HEK293 (cell line): Measurements from ENCODE around the gene OLR1.
A peak's percentile ranks its signal among the peaks of the same experiment; 100 is the strongest.

Source experiments
- BCL11B ChIP-seq: fragments of 450-650 bp; formaldehyde crosslinking; IDR thresholded peaks from 2 replicates; pipeline ENCODE4 v1.5.1; 2016; ENCODE audit warnings: low read depth, missing biosample characterization, missing genetic modification characterization
- FEZF1 ChIP-seq: fragments of 450-650 bp; formaldehyde crosslinking; IDR thresholded peaks from 2 replicates; pipeline ENCODE4 v1.5.1; 2016; ENCODE audit warnings: missing biosample characterization, missing genetic modification characterization
- GLIS1 ChIP-seq: fragments of 450-650 bp; formaldehyde crosslinking; IDR thresholded peaks from 2 replicates; pipeline ENCODE4 v1.5.1; 2016; ENCODE audit warnings: missing biosample characterization, missing genetic modification characterization
- HOXA7 ChIP-seq: sonication (generic); formaldehyde crosslinking; IDR thresholded peaks from 2 replicates; pipeline ENCODE4 v1.8.1; 2022; ENCODE audit warnings: missing genetic modification reagents, borderline replicate concordance
- HOXD13 ChIP-seq: sonication (generic); formaldehyde crosslinking; IDR thresholded peaks from 2 replicates; pipeline ENCODE4 v1.8.0; 2022; ENCODE audit warnings: missing genetic modification reagents, borderline replicate concordance
- KLF10 ChIP-seq: fragments of 450-650 bp; IDR thresholded peaks from 2 replicates; pipeline ENCODE4 v1.5.1; 2018; ENCODE audit warnings: missing biosample characterization, mild to moderate bottlenecking, missing genetic modification characterization
- RBAK ChIP-seq: fragments of 450-650 bp; formaldehyde crosslinking; IDR thresholded peaks from 2 replicates; pipeline ENCODE4 v1.5.1; 2016; ENCODE audit warnings: missing biosample characterization, missing genetic modification characterization
- ZBTB17 ChIP-seq: fragments of 450-650 bp; formaldehyde crosslinking; IDR thresholded peaks from 2 replicates; pipeline ENCODE4 v1.5.1; 2016; ENCODE audit warnings: missing biosample characterization, missing genetic modification characterization
- ZBTB21 ChIP-seq: fragments of 450-650 bp; formaldehyde crosslinking; IDR thresholded peaks from 2 replicates; pipeline ENCODE4 v1.5.1; 2017; ENCODE audit warnings: missing biosample characterization, missing genetic modification characterization
- ZFP41 ChIP-seq: fragments of 450-650 bp; formaldehyde crosslinking; IDR thresholded peaks from 2 replicates; pipeline ENCODE4 v1.5.1; 2016; ENCODE audit warnings: missing biosample characterization, missing genetic modification characterization, borderline replicate concordance
- ZNF16 ChIP-seq: fragments of 450-650 bp; formaldehyde crosslinking; IDR thresholded peaks from 2 replicates; pipeline ENCODE4 v1.5.1; 2016; ENCODE audit warnings: low read depth, missing biosample characterization, missing genetic modification characterization
- ZNF19 ChIP-seq: fragments of 450-650 bp; formaldehyde crosslinking; IDR thresholded peaks from 2 replicates; pipeline ENCODE4; 2016; ENCODE audit warnings: missing biosample characterization, missing genetic modification characterization, low read depth
- ZNF2 ChIP-seq: fragments of 450-650 bp; formaldehyde crosslinking; IDR thresholded peaks from 2 replicates; pipeline ENCODE4 v1.5.1; 2016; ENCODE audit warnings: missing biosample characterization, missing genetic modification characterization
- ZNF214 ChIP-seq: fragments of 450-650 bp; formaldehyde crosslinking; IDR thresholded peaks from 2 replicates; pipeline ENCODE4 v1.5.1; 2017; ENCODE audit warnings: missing biosample characterization, mild to moderate bottlenecking, missing genetic modification characterization, borderline replicate concordance
- ZNF239 ChIP-seq: fragments of 450-650 bp; formaldehyde crosslinking; IDR thresholded peaks from 2 replicates; pipeline ENCODE4 v1.5.1; 2016; ENCODE audit warnings: missing biosample characterization, missing genetic modification characterization
- ZNF324 ChIP-seq: fragments of 450-650 bp; formaldehyde crosslinking; IDR thresholded peaks from 2 replicates; pipeline ENCODE4 v1.5.1; 2016; ENCODE audit warnings: missing biosample characterization, missing genetic modification characterization
- ZNF350 ChIP-seq: fragments of 450-650 bp; formaldehyde crosslinking; IDR thresholded peaks from 2 replicates; pipeline ENCODE4 v1.5.0; 2017; ENCODE audit warnings: missing biosample characterization, mild to moderate bottlenecking, missing genetic modification characterization
- ZNF366 ChIP-seq: fragments of 450-650 bp; formaldehyde crosslinking; conservative IDR thresholded peaks from 2 replicates; pipeline ENCODE4 v1.5.1; 2016; ENCODE audit warnings: missing biosample characterization, missing genetic modification characterization
- ZNF391 ChIP-seq: fragments of 450-650 bp; formaldehyde crosslinking; IDR thresholded peaks from 2 replicates; pipeline ENCODE4 v1.5.1; 2016; ENCODE audit warnings: low read depth, missing biosample characterization, missing genetic modification characterization, borderline replicate concordance
- ZNF449 ChIP-seq: fragments of 450-650 bp; formaldehyde crosslinking; IDR thresholded peaks from 2 replicates; pipeline ENCODE4 v1.5.1; 2017; ENCODE audit warnings: missing biosample characterization, mild to moderate bottlenecking, missing genetic modification characterization, moderate library complexity
- ZNF501 ChIP-seq: fragments of 450-650 bp; formaldehyde crosslinking; IDR thresholded peaks from 2 replicates; pipeline ENCODE4 v1.5.1; 2016; ENCODE audit warnings: missing biosample characterization, missing genetic modification characterization
- ZNF548 ChIP-seq: fragments of 450-650 bp; formaldehyde crosslinking; IDR thresholded peaks from 2 replicates; pipeline ENCODE4 v1.5.1; 2016; ENCODE audit warnings: missing biosample characterization, missing genetic modification characterization
- ZNF555 ChIP-seq: fragments of 450-650 bp; formaldehyde crosslinking; conservative IDR thresholded peaks from 2 replicates; pipeline ENCODE4 v1.5.1; 2017; ENCODE audit warnings: missing biosample characterization, mild to moderate bottlenecking, missing genetic modification characterization, inconsistent platforms
- ZNF558 ChIP-seq: fragments of 450-650 bp; formaldehyde crosslinking; IDR thresholded peaks from 2 replicates; pipeline ENCODE4 v1.5.1; 2016; ENCODE audit warnings: missing biosample characterization, missing genetic modification characterization
- ZNF560 ChIP-seq: fragments of 450-650 bp; formaldehyde crosslinking; IDR thresholded peaks from 2 replicates; pipeline ENCODE4 v1.5.1; 2017; ENCODE audit warnings: missing biosample characterization, missing genetic modification characterization, borderline replicate concordance
- ZNF600 ChIP-seq: fragments of 450-650 bp; formaldehyde crosslinking; IDR thresholded peaks from 2 replicates; pipeline ENCODE4 v1.5.1; 2016; ENCODE audit warnings: missing biosample characterization, missing genetic modification characterization
- ZNF677 ChIP-seq: fragments of 450-650 bp; IDR thresholded peaks from 2 replicates; pipeline ENCODE4 v1.5.0; 2018; ENCODE audit warnings: missing biosample characterization, mild to moderate bottlenecking, missing genetic modification characterization, moderate library complexity
- ZNF76 ChIP-seq: fragments of 450-650 bp; formaldehyde crosslinking; IDR thresholded peaks from 2 replicates; pipeline ENCODE4; 2016; ENCODE audit warnings: low read depth, missing biosample characterization, missing genetic modification characterization, borderline replicate concordance
- ZSCAN23 ChIP-seq: fragments of 450-650 bp; formaldehyde crosslinking; IDR thresholded peaks from 2 replicates; pipeline ENCODE4 v1.5.1; 2016; ENCODE audit warnings: missing biosample characterization, missing genetic modification characterization
- TF ChIP-seq, protein P1 (sequence below): fragments of 450-650 bp; formaldehyde crosslinking; IDR thresholded peaks from 2 replicates; pipeline ENCODE4 v1.5.1; 2016; ENCODE audit warnings: missing biosample characterization, missing genetic modification characterization, low read depth
- TF ChIP-seq, protein P2 (sequence below): fragments of 450-650 bp; formaldehyde crosslinking; IDR thresholded peaks from 2 replicates; pipeline ENCODE4 v1.5.1; 2017; ENCODE audit warnings: missing biosample characterization, missing genetic modification characterization
- TF ChIP-seq, protein P3 (sequence below): fragments of 450-650 bp; formaldehyde crosslinking; optimal IDR thresholded peaks from 2 replicates; pipeline ENCODE3; 2016; ENCODE audit warnings: missing biosample characterization, mild to moderate bottlenecking, missing genetic modification characterization
- TF ChIP-seq, protein P4 (sequence below): fragments of 450-650 bp; formaldehyde crosslinking; IDR thresholded peaks from 2 replicates; pipeline ENCODE4 v1.5.1; 2017; ENCODE audit warnings: missing biosample characterization, missing genetic modification characterization
- TF ChIP-seq, protein P5 (sequence below): fragments of 450-650 bp; formaldehyde crosslinking; IDR thresholded peaks from 2 replicates; pipeline ENCODE4 v1.5.1; 2016; ENCODE audit warnings: missing biosample characterization, missing genetic modification characterization

The OLR1 gene

DNA sequence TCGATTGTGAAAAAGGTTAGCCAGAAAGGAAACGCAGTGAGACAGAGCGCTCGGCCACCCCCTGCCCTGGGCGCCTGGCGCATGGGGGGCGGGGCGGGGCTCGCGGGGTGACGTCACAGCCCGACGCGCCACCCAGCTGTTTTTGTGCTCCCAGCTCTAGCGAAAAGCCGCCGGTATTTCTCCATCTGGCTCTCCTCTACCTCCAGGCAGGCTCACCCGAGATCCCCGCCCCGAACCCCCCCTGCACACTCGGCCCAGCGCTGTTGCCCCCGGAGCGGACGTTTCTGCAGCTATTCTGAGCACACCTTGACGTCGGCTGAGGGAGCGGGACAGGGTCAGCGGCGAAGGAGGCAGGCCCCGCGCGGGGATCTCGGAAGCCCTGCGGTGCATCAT, 40.8 kb upstream of the OLR1 start, which contains the start of gene GABARAPL1 (continued):
- TF ChIP-seq ZFP41 (tag by site-specific recombination) (no peak), ZNF449 (no peak), GLIS1 (tag by site-specific recombination) (peak; percentile 43; the same call in 1 of the 2 replicates), BCL11B (tag by site-specific recombination) (no peak), ZNF2 (tag by site-specific recombination) (no peak), ZNF677 (no peak), ZNF324 (no peak), ZNF555 (tag by site-specific recombination) (no peak), RBAK (tag by site-specific recombination) (no peak), FEZF1 (0 out of 2 replicates have a peak, but pooled peaks have one; percentile 1), ZNF350 (tag by site-specific recombination) (no peak), ZNF16 (tag by site-specific recombination) (no peak), ZBTB17 (tag by site-specific recombination) (peak; percentile 5; the same call in 1 of the 2 replicates), ZNF214 (tag by site-specific recombination) (no peak), ZNF548 (tag by site-specific recombination) (no peak), ZSCAN23 (tag by site-specific recombination) (no peak), ZNF558 (tag by site-specific recombination) (no peak), KLF10 (tag by site-specific recombination) (peak; percentile 88; the same call in 1 of the 2 replicates), ZNF239 (tag by site-specific recombination) (no peak), HOXD13 (CRISPR knock-in tag) (no peak), ZBTB21 (tag by site-specific recombination) (peak; percentile 91), ZNF76 (0 out of 2 replicates have a peak, but pooled peaks have one; percentile 33), ZNF366 (tag by site-specific recombination) (no peak), ZNF600 (no peak), HOXA7 (CRISPR knock-in tag) (no peak), ZNF560 (tag by site-specific recombination) (no peak), ZNF501 (tag by site-specific recombination) (no peak), ZNF19 (tag by site-specific recombination) (no peak), ZNF391 (tag by site-specific recombination) (no peak)
- TF ChIP-seq, protein P1, sequence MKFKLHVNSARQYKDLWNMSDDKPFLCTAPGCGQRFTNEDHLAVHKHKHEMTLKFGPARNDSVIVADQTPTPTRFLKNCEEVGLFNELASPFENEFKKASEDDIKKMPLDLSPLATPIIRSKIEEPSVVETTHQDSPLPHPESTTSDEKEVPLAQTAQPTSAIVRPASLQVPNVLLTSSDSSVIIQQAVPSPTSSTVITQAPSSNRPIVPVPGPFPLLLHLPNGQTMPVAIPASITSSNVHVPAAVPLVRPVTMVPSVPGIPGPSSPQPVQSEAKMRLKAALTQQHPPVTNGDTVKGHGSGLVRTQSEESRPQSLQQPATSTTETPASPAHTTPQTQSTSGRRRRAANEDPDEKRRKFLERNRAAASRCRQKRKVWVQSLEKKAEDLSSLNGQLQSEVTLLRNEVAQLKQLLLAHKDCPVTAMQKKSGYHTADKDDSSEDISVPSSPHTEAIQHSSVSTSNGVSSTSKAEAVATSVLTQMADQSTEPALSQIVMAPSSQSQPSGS (tag by site-specific recombination), result peak; percentile 96
- TF ChIP-seq, protein P2, sequence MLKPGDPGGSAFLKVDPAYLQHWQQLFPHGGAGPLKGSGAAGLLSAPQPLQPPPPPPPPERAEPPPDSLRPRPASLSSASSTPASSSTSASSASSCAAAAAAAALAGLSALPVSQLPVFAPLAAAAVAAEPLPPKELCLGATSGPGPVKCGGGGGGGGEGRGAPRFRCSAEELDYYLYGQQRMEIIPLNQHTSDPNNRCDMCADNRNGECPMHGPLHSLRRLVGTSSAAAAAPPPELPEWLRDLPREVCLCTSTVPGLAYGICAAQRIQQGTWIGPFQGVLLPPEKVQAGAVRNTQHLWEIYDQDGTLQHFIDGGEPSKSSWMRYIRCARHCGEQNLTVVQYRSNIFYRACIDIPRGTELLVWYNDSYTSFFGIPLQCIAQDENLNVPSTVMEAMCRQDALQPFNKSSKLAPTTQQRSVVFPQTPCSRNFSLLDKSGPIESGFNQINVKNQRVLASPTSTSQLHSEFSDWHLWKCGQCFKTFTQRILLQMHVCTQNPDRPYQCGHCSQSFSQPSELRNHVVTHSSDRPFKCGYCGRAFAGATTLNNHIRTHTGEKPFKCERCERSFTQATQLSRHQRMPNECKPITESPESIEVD (tag by site-specific recombination), result no peak
- TF ChIP-seq, protein P3, sequence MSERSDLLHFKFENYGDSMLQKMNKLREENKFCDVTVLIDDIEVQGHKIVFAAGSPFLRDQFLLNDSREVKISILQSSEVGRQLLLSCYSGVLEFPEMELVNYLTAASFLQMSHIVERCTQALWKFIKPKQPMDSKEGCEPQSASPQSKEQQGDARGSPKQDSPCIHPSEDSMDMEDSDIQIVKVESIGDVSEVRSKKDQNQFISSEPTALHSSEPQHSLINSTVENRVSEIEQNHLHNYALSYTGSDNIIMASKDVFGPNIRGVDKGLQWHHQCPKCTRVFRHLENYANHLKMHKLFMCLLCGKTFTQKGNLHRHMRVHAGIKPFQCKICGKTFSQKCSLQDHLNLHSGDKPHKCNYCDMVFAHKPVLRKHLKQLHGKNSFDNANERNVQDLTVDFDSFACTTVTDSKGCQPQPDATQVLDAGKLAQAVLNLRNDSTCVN (tag by site-specific recombination), result peak; percentile 6
- TF ChIP-seq, protein P4, sequence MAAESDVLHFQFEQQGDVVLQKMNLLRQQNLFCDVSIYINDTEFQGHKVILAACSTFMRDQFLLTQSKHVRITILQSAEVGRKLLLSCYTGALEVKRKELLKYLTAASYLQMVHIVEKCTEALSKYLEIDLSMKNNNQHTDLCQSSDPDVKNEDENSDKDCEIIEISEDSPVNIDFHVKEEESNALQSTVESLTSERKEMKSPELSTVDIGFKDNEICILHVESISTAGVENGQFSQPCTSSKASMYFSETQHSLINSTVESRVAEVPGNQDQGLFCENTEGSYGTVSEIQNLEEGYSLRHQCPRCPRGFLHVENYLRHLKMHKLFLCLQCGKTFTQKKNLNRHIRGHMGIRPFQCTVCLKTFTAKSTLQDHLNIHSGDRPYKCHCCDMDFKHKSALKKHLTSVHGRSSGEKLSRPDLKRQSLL (tag by site-specific recombination), result peak; percentile 73
- TF ChIP-seq, protein P5, sequence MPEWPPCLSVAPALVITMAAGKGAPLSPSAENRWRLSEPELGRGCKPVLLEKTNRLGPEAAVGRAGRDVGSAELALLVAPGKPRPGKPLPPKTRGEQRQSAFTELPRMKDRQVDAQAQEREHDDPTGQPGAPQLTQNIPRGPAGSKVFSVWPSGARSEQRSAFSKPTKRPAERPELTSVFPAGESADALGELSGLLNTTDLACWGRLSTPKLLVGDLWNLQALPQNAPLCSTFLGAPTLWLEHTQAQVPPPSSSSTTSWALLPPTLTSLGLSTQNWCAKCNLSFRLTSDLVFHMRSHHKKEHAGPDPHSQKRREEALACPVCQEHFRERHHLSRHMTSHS (tag by site-specific recombination), result no peak
